Esophagus muscularis mucosa (tissue), 3 donors: ENCODE data around the gene AUH.

Source experiments
- CTCF ChIP-seq, 3 experiments: fragments of 200-600 bp in 2 of 3; fragments of 450-650 bp in 1 of 3; sonication (generic) in 2 of 3; IDR thresholded peaks; one replicate each; pipeline ENCODE4 v1.5.1; 2017 to 2019; ENCODE audit warnings: antibody characterized with exemption in 3 of 3, mild to moderate bottlenecking in 2 of 3, moderate library complexity in 1 of 3
- POLR2A ChIP-seq: fragments of 450-650 bp; IDR thresholded peaks from one replicate; pipeline ENCODE4 v1.6.1; 2017; ENCODE audit warnings: antibody characterized with exemption, moderate library complexity, mild to moderate bottlenecking, low read depth
- POLR2AphosphoS5 ChIP-seq, 2 donors: sonication (generic); formaldehyde crosslinking; IDR thresholded peaks; one replicate each; pipeline ENCODE4 v1.6.1; 2017; ENCODE audit warnings: antibody characterized with exemption in 2 of 2

- no peak for TF ChIP-seq POLR2AphosphoS5 (IDR thresholded peaks at IDR 0.05)
- TF ChIP-seq CTCF (IDR thresholded peaks at IDR 0.05) = no peak
- TF ChIP-seq POLR2A = no peak
These were observed 170.0 kb downstream of the AUH start for GRCh38 chr9:91191411-91192380.
